Tibial artery (tissue), 4 donors: Measurements from ENCODE around the gene HPCAL1.

Experiments
- DNase-seq, 2 donors: peaks; one replicate each; pipeline ENCODE4 v3.0.0-alpha.2; 2019
- H3K27ac ChIP-seq, 2 donors: fragments of 200-600 bp; sonication (generic) in 1 of 2; 1 replicate in 1 of 2; 2 replicates in 1 of 2; pipeline ENCODE4 v1.5.1; 2018 to 2019; ENCODE audit warnings: mild to moderate bottlenecking in 1 of 2
- H3K27me3 ChIP-seq, 2 donors: fragments of 200-600 bp; sonication (generic) in 1 of 2; one replicate each; pipeline versions ENCODE4 v1.5.1 to v1.6.0; 2016 to 2019
- H3K36me3 ChIP-seq, 3 donors: fragments of 200-600 bp; sonication (generic) in 2 of 3; one replicate each; pipeline ENCODE4 v1.5.1; 2016 to 2019; ENCODE audit warnings: mild to moderate bottlenecking in 2 of 3
- H3K4me1 ChIP-seq, 4 donors: fragments of 200-600 bp; sonication (generic) in 2 of 4; 1 replicate in 3 of 4; 2 replicates in 1 of 4; pipeline ENCODE4 v1.5.1; 2016 to 2019
- H3K4me3 ChIP-seq, 2 donors: fragments of 200-600 bp; sonication (generic) in 1 of 2; 1 replicate in 1 of 2; 2 replicates in 1 of 2; pipeline ENCODE4 v1.5.1; 2018 to 2019; ENCODE audit warnings: mild to moderate bottlenecking in 2 of 2
- H3K9me3 ChIP-seq, 3 donors: fragments of 200-600 bp; sonication (generic) in 1 of 3; one replicate each; pipeline ENCODE4 v1.5.1; 2016 to 2019
- intact Hi-C: fragments of 100-400 bp; cut with DNase I; formaldehyde crosslinking; loops from one replicate; pipeline ENCODE4 v1.15.0; 2023; ENCODE audit warnings: low total_unique reads
- TF ChIP-seq, protein P1 (sequence below), 2 experiments: fragments of 200-600 bp in 1 of 2; fragments of 450-650 bp in 1 of 2; IDR thresholded peaks; one replicate each; pipeline ENCODE4 v1.5.1; 2017 to 2019; ENCODE audit warnings: antibody characterized with exemption in 2 of 2, mild to moderate bottlenecking in 1 of 2, moderate library complexity in 1 of 2

The HPCAL1 gene

DNA sequence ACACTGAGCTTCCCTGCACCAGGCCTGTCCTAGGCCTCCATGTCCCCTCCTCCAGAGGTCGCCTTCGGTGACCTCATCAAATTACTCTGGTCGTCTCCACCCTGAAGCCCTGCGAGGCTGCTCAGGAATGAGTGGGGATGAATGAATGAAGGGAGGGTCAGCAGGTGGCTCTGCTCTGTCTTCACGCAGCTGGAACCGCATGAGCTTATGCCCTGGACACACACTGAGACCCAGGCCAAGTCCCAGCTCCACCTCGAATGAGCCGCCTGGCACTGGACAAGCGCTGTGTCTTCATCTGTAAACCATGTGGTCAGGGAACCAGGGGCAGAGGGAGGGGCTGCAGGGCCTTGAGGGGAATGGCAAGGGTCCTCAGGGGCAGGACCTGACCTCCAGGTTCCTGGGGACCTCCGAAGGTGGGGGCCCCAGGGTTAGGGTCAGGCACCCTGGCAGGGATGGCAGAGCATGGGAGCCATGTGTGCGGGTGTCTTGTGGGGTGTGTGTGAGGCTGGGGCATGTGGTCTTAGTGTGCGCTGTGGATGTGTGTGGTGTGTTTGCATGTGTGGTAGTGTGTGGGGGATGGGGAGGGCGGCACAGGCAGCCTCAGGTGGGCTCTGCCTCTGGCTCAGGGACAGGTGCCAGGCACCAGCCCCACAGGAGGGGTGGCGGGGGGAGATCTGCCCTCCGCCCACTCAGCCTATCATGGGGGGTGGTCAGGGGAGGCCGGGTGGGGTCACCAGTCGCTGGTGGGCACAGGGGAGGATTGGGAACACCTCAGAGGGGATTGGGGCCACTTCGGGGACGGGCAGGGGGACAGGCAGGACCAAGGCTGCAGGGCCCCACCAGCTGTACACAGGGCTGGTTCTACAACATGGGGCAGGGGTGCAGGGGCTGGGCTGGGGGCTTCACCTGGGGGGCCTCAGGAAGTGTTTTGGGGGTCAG lies 131.5 kb downstream of the HPCAL1 start:
- TF ChIP-seq, protein P1, sequence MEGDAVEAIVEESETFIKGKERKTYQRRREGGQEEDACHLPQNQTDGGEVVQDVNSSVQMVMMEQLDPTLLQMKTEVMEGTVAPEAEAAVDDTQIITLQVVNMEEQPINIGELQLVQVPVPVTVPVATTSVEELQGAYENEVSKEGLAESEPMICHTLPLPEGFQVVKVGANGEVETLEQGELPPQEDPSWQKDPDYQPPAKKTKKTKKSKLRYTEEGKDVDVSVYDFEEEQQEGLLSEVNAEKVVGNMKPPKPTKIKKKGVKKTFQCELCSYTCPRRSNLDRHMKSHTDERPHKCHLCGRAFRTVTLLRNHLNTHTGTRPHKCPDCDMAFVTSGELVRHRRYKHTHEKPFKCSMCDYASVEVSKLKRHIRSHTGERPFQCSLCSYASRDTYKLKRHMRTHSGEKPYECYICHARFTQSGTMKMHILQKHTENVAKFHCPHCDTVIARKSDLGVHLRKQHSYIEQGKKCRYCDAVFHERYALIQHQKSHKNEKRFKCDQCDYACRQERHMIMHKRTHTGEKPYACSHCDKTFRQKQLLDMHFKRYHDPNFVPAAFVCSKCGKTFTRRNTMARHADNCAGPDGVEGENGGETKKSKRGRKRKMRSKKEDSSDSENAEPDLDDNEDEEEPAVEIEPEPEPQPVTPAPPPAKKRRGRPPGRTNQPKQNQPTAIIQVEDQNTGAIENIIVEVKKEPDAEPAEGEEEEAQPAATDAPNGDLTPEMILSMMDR (IDR thresholded peaks at IDR 0.05), result no peak
- H3K27ac ChIP-seq, result no peak overlapping the region
- no peak for DNase-seq
- H3K27me3 ChIP-seq, result no peaks in the 10 kb centered on the region
- peaks cover 0 to under 1% (median 0%) of the 10 kb centered on the region in 3 donors for H3K36me3 ChIP-seq
- peaks cover 0 to 16% (median 8%) of the 10 kb centered on the region in 4 donors for H3K4me1 ChIP-seq
- intact Hi-C loops, result loop anchor here (2.0 to 10.0 kb wide), 3 partner anchors 309 to 629 kb away; no protein-coding TSS in a partner anchor
- H3K4me3 ChIP-seq, result no peak overlapping the region
- no peaks in the 10 kb centered on the region for H3K9me3 ChIP-seq

DNA sequence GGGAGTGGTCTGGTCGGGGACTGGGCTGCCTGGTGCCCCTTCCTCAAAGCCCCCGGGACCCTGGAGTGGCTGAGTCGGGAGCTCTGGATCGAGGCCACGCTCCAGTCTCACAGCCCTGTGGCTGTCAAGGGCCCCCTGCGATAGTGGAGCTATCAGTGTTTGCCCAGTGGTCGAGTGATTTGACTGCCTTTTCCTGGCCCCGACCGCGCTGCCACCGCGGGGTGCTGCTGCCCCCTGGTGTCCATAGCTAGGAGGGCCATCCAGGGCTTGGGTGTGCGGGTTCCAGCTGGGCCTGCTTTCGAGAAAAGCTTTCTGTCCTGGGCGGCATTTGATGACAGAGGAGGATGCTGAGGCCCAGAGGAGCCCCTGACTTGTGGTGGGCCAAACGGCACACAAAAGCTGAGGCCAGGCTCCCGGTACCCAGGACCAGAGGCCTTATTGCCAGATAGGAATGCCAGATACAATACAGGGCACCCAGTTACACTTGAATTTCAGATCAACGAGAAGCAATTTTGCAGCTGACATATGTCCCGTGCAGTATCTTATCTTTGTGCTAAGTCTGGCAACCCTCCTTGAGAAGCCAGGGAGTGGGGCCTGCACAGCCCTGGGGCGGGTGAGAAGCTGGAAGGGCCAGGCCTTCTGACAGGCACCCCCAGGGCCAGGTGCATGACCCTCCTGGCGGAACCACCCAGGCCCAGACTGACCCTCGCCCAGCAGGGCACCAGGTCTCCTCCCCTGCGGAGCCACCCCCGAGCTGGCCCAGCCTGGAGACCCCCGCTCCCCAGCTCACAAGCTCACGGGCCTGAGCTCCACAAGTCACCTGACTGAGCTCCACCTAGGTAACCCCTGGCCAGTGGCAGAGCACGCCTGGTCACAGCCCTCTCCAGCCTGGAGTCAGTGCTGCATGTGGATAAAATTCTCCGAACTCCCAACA lies 132.4 kb downstream of the HPCAL1 start:
- TF ChIP-seq, protein P1 (IDR thresholded peaks at IDR 0.05), result peak; percentile 98
- no peaks in the 10 kb centered on the region for H3K9me3 ChIP-seq
- H3K4me1 ChIP-seq, result peaks cover 0 to 20% (median 10%) of the 10 kb centered on the region in 4 donors
- peak in 1 of 2 donors; percentile 49 for DNase-seq
- H3K27me3 ChIP-seq, result no peaks in the 10 kb centered on the region
- no peak overlapping the region for H3K4me3 ChIP-seq
- peaks cover 5 to 10% (median 8%) of the 10 kb centered on the region in 3 donors for H3K36me3 ChIP-seq
- no peak overlapping the region for H3K27ac ChIP-seq
- intact Hi-C loops, result loop anchor here (2.0 to 10.0 kb wide), 3 partner anchors 310 to 630 kb away; no protein-coding TSS in a partner anchor

DNA sequence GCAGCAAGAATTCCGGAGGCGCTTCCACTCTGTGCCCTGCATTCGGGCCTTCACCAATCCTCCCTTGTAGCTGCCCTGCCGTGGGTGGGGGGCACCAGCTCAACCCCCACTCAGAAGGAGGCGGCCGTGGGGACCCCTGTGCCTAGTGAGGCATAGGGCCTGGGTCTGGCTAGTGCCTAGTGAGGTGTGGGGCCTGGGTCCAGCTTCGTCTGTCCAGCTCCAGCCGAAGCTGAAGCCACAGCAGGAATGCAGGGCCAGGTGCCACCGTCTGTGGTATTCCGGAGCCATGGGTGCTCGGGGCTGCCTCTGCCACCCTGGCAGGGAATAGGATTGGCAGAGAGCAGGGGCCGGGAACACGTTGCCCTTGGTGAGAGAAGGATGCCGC lies 133.1 kb downstream of the HPCAL1 start:
- Histone ChIP-seq H3K4me3 (no peak overlapping the region), H3K27me3 (no peaks in the 10 kb centered on the region), H3K4me1 (peaks cover 0 to 20% (median 10%) of the 10 kb centered on the region in 4 donors), H3K27ac (no peak overlapping the region), H3K9me3 (no peaks in the 10 kb centered on the region), H3K36me3 (peaks cover 12 to 17% (median 15%) of the 10 kb centered on the region in 3 donors)
- DNase-seq, result no peak
- TF ChIP-seq, protein P1 (IDR thresholded peaks at IDR 0.05), result no peak
- intact Hi-C loops, result loop anchor here (2.0 to 10.0 kb wide), 3 partner anchors 311 to 631 kb away; no protein-coding TSS in a partner anchor

DNA sequence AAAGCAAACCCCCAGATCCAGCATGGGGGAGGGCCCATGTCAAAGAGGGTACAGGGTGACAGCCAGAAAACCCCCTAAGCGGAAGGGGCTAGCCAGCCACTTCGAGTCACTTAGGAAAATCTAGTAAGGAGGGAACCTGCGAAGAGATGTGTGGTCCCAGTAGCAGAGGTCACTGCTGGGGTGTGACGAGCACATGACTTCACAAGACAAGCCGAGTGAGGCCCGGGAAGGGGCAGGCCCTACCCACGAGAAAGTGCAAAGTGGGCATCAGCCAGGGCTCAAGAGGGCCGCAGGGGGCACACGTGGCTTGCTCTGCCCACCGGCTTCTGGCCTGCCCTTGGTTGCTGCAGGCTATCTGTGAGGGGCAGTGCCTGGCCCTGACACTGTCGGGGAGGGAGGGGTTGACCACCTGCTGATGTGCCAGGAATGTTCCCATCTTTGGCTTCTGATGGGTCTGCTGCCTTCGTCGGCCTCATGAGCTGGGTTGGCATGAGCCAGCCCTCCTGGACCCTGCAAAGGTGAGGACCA lies 133.9 kb downstream of the HPCAL1 start:
- intact Hi-C loops, result loop anchor here (10.0 kb wide), 1 partner anchor 632 kb away; no protein-coding TSS in a partner anchor
- peaks cover 20 to 25% (median 23%) of the 10 kb centered on the region in 3 donors for H3K36me3 ChIP-seq

More for the DNA sequence above, 133.9 kb downstream of the HPCAL1 start:
- DNase-seq, result no peak
- H3K4me1 ChIP-seq, result peaks cover 0 to 20% (median 10%) of the 10 kb centered on the region in 4 donors
- no peaks in the 10 kb centered on the region for H3K27me3 ChIP-seq
- no peak overlapping the region for H3K4me3 ChIP-seq
- TF ChIP-seq, protein P1 (IDR thresholded peaks at IDR 0.05), result no peak
- no peak overlapping the region for H3K27ac ChIP-seq
- H3K9me3 ChIP-seq, result no peaks in the 10 kb centered on the region
